ENCODE results near the gene IKZF2. TPM values are rescaled to one million over a fixed set of nuclear protein-coding genes. Genes with fewer than 3 reads are reported as not detected.
"Not testable (repeated sequence)": the region's sequence is repeated elsewhere in the genome, so short reads cannot be mapped to it uniquely, and the experiment has no call there.

Gene IKZF2
- total RNA-seq, 1 donor from 2014 or later: 3.9 TPM

- no peak for DNase-seq (ENCODE audit: low spot score in 2 of 2)
- Histone ChIP-seq H3K4me1 (no peaks in the 10 kb centered on the region), H3K9me3 (no peaks in the 10 kb centered on the region), H3K4me3 (no peak overlapping the region), H3K36me3 (no peaks in the 10 kb centered on the region), H3K27me3 (no peaks in the 10 kb centered on the region), H3K27ac (no peak overlapping the region)
- intact Hi-C loops (cut with DNase I): no loop called here
- TF ChIP-seq, protein P1, sequence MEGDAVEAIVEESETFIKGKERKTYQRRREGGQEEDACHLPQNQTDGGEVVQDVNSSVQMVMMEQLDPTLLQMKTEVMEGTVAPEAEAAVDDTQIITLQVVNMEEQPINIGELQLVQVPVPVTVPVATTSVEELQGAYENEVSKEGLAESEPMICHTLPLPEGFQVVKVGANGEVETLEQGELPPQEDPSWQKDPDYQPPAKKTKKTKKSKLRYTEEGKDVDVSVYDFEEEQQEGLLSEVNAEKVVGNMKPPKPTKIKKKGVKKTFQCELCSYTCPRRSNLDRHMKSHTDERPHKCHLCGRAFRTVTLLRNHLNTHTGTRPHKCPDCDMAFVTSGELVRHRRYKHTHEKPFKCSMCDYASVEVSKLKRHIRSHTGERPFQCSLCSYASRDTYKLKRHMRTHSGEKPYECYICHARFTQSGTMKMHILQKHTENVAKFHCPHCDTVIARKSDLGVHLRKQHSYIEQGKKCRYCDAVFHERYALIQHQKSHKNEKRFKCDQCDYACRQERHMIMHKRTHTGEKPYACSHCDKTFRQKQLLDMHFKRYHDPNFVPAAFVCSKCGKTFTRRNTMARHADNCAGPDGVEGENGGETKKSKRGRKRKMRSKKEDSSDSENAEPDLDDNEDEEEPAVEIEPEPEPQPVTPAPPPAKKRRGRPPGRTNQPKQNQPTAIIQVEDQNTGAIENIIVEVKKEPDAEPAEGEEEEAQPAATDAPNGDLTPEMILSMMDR (IDR thresholded peaks at IDR 0.05): no peak
Measured at GRCh38 chr2:213032607-213033006, 118.8 kb downstream of the IKZF2 start.

DNA sequence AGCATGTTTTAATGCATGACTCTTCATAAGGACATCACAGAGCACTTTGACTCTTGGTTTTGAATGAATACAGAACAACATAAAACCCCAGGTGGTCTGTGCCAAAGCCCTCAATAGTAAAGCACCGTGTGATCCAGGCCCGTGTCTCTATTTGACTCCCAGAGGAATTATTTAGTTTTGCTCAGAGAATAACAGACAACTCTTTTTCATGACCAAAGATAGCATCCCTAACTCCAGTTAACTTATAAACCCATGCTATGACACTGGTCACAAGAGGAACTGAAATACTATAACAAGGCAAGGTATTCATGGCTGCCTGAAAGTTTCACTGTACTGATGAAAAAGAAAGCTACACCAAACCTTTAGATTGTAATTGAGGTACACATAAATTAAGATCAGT, 128.4 kb downstream of the IKZF2 start:
- no peak overlapping the region for H3K4me3 ChIP-seq
- H3K27me3 ChIP-seq: no peaks in the 10 kb centered on the region
- TF ChIP-seq, protein P1 (IDR thresholded peaks at IDR 0.05): no peak
- DNase-seq (ENCODE audit: low spot score in 2 of 2): no peak
- H3K4me1 ChIP-seq: no peaks in the 10 kb centered on the region
- H3K36me3 ChIP-seq: peaks cover 5 to 6% of the 10 kb centered on the region in 2 donors
- no peak overlapping the region for H3K27ac ChIP-seq
- intact Hi-C loops (cut with DNase I): no loop called here
- no peaks in the 10 kb centered on the region for H3K9me3 ChIP-seq

DNA sequence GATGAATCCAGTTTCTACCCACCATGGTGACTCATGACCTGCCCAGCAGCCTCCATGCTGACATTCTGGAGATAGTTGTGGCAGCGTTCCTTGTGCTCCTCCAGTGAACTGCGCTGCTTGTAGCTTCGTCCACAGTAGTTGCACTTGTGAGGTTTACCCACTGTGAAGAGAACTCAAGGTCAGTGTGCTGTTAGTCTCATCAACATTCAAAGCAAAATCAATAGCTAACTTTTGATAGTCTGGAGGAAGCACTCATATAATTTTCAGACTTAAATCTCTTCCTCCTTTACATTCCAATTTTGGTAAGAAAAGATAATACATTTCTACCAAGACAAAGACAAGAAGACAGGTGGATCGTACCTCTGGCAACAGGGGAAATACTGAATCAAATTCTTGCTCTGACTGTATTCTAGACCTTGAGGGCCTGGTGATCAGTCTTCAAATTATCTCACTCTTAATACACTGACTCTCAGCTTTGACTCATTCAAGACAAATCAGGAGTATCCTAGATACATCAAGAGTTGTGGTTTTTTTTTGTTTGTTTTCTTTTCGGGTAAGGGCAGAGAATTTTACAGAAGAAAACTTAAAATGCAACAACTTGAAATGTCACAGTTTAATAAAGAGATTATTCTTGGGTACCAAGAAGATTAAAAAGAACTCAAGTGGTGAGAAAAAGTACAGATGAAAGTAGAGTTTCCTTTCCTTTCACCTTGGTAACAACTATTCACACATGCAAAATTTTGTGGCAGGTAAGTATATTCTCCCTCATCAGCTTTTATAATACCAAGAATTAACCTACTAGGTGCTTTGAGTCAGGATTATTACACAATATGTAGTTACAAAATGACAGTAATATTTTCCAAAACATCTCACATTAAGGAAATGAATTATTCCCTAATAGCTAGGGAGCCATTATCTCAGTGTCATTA, 129.2 kb downstream of the IKZF2 start:
- Histone ChIP-seq H3K27me3 (no peaks in the 10 kb centered on the region), H3K4me3 (no peak overlapping the region), H3K36me3 (peaks cover 5 to 6% of the 10 kb centered on the region in 2 donors), H3K4me1 (no peaks in the 10 kb centered on the region), H3K9me3 (no peaks in the 10 kb centered on the region), H3K27ac (no peak overlapping the region)
- intact Hi-C loops (cut with DNase I): no loop called here
- DNase-seq (ENCODE audit: low spot score in 2 of 2): no peak
- TF ChIP-seq, protein P1 (IDR thresholded peaks at IDR 0.05): no peak

- H3K4me3 ChIP-seq; H3K27me3 ChIP-seq; H3K4me1 ChIP-seq; H3K36me3 ChIP-seq; DNase-seq (ENCODE audit: low spot score in 2 of 2); H3K9me3 ChIP-seq; H3K27ac ChIP-seq; intact Hi-C loops (cut with DNase I): not testable (repeated sequence)
Measured at GRCh38 chr2:213020913-213021312, 130.5 kb downstream of the IKZF2 start.

DNA sequence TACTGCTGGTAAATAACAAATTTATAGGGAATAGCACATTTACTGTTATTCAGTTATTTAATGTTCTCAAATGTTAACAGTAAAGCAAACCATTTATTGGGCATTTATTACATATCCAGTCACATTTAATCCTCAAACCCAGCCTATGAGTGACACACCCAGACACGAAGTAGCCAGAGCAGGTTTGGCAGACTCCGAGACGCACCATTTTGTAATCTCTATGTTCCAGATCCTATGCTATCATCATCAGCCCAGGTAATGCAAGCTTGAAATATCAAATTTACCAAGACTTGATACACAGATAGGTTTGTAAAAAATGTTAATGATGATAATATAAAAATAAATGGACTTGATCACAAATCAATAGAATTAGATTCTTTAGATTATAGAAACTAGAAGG, 131.1 kb downstream of the IKZF2 start:
- Histone ChIP-seq H3K9me3 (no peaks in the 10 kb centered on the region), H3K27ac (no peak overlapping the region), H3K4me3 (no peak overlapping the region), H3K27me3 (no peaks in the 10 kb centered on the region), H3K36me3 (peaks cover 5 to 6% of the 10 kb centered on the region in 2 donors), H3K4me1 (no peaks in the 10 kb centered on the region)
- TF ChIP-seq, protein P1 (IDR thresholded peaks at IDR 0.05): no peak
- DNase-seq (ENCODE audit: low spot score in 2 of 2): no peak
- intact Hi-C loops (cut with DNase I): no loop called here

GRCh38 chr2:213019368-213019767, 132.0 kb downstream of the IKZF2 start:
- intact Hi-C loops (cut with DNase I): no loop called here
- no peak for DNase-seq (ENCODE audit: low spot score in 2 of 2)
- TF ChIP-seq, protein P1 (IDR thresholded peaks at IDR 0.05): no peak

More at GRCh38 chr2:213019368-213019767, 132.0 kb downstream of the IKZF2 start:
- no peak overlapping the region for H3K27ac ChIP-seq
- no peak overlapping the region for H3K4me3 ChIP-seq
- H3K27me3 ChIP-seq: no peaks in the 10 kb centered on the region
- no peaks in the 10 kb centered on the region for H3K9me3 ChIP-seq
- no peaks in the 10 kb centered on the region for H3K4me1 ChIP-seq
- peaks cover 5 to 6% of the 10 kb centered on the region in 2 donors for H3K36me3 ChIP-seq
